Breast epithelium (tissue), 3 donors: ENCODE data around the gene BORCS5.

Experiments
- CTCF ChIP-seq, 3 donors: fragments of 450-650 bp; IDR thresholded peaks; one replicate each; pipeline ENCODE4 v1.5.1; 2016 to 2017; ENCODE audit warnings: antibody characterized with exemption in 3 of 3, mild to moderate bottlenecking in 3 of 3, moderate library complexity in 3 of 3
- POLR2A ChIP-seq: fragments of 450-650 bp; IDR thresholded peaks from one replicate; pipeline ENCODE4 v1.6.1; 2016; ENCODE audit warnings: antibody characterized with exemption, mild to moderate bottlenecking, moderate library complexity

- TF ChIP-seq POLR2A (no peak), CTCF (IDR thresholded peaks at IDR 0.05) (no peak)
Observed at GRCh38 chr12:12404297-12404696, 47.4 kb downstream of the BORCS5 start.
